ENCODE measurements around the gene FZD7.

DNA sequence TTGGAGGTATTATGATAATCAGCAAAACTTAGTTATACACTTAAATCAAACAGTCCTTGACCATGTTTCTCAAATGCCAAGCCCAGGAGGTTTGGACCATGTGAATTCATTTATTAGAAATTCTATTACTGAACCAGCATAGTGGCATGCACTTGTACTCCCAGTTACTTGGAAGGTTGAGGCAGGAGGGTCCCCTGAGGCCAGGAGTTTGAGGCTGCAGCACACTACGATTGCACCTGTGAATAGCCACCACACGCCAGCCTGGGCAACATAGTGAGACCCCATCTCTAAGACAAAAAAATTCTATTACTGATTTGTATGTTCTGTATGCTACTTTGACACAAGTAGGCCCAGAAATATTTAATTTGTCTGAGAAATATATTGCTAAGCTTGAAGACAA lies 43.6 kb upstream of the FZD7 start:
- no peak for TF ChIP-seq POLR2AphosphoS5 (IDR thresholded peaks at IDR 0.05)
- TF ChIP-seq, protein P1, sequence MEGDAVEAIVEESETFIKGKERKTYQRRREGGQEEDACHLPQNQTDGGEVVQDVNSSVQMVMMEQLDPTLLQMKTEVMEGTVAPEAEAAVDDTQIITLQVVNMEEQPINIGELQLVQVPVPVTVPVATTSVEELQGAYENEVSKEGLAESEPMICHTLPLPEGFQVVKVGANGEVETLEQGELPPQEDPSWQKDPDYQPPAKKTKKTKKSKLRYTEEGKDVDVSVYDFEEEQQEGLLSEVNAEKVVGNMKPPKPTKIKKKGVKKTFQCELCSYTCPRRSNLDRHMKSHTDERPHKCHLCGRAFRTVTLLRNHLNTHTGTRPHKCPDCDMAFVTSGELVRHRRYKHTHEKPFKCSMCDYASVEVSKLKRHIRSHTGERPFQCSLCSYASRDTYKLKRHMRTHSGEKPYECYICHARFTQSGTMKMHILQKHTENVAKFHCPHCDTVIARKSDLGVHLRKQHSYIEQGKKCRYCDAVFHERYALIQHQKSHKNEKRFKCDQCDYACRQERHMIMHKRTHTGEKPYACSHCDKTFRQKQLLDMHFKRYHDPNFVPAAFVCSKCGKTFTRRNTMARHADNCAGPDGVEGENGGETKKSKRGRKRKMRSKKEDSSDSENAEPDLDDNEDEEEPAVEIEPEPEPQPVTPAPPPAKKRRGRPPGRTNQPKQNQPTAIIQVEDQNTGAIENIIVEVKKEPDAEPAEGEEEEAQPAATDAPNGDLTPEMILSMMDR (IDR thresholded peaks at IDR 0.05) = no peak
- no peak for TF ChIP-seq POLR2A (IDR thresholded peaks at IDR 0.05)
